ENCODE results near the gene GRPEL2. TPM values are rescaled to one million over a fixed set of nuclear protein-coding genes. Genes with fewer than 3 reads are reported as not detected.
A peak's percentile ranks its signal among the peaks of the same experiment; 100 is the strongest.

GRPEL2 gene
- total RNA-seq, 1 donor from 2014 or later, result 11.6 TPM

GRCh38 chr5:149345892-149346222, 558 bp downstream of the GRPEL2 start:
- ATAC-seq, result no peak
- intact Hi-C loops (cut with DNase I), result loop anchor here (5.0 kb wide), 1 partner anchor 44 kb away; no protein-coding TSS in a partner anchor
- no peak for DNase-seq (ENCODE audit: missing footprints)

- DNase-seq (ENCODE audit: missing footprints), result no peak
- intact Hi-C loops (cut with DNase I), result loop anchor here (5.0 kb wide), 1 partner anchor 46 kb away; no protein-coding TSS in a partner anchor
- ATAC-seq, result no peak
Measured at GRCh38 chr5:149348518-149348917, 3.2 kb downstream of the GRPEL2 start.

- no peak for ATAC-seq
Measured at GRCh38 chr5:149349382-149349781, 4.1 kb downstream of the GRPEL2 start.

GRCh38 chr5:149352169-149352568, 6.9 kb downstream of the GRPEL2 start:
- intact Hi-C loops (cut with DNase I), result no loop called here
- DNase-seq (ENCODE audit: missing footprints), result no peak
- peak; percentile 45 for ATAC-seq

More at GRCh38 chr5:149349382-149349781, 4.1 kb downstream of the GRPEL2 start:
- intact Hi-C loops (cut with DNase I), result loop anchor here (5.0 kb wide), 1 partner anchor 47 kb away; no protein-coding TSS in a partner anchor
- DNase-seq (ENCODE audit: missing footprints), result no peak

GRCh38 chr5:149353911-149354310, 8.6 kb downstream of the GRPEL2 start:
- DNase-seq (ENCODE audit: missing footprints) (no peak), ATAC-seq (no peak)
- intact Hi-C loops (cut with DNase I), result no loop called here

GRCh38 chr5:149355688-149356087, 10.4 kb downstream of the GRPEL2 start:
- intact Hi-C loops (cut with DNase I), result no loop called here
- ATAC-seq, result no peak
- DNase-seq (ENCODE audit: missing footprints), result no peak

- intact Hi-C loops (cut with DNase I), result no loop called here
- no peak for ATAC-seq
- no peak for DNase-seq (ENCODE audit: missing footprints)
Measured at GRCh38 chr5:149356391-149356790, 11.1 kb downstream of the GRPEL2 start.

- ATAC-seq (peak; percentile 99), DNase-seq (ENCODE audit: missing footprints) (peak; percentile 99)
- intact Hi-C loops (cut with DNase I), result no loop called here
Measured at GRCh38 chr5:149357370-149358293, 12.3 kb downstream of the GRPEL2 start, which contains the start of gene PCYOX1L. Gene PCYOX1L (plus strand): TSS chr5:149358046. CDS start chr5:149358069, 23 bp downstream.

- DNase-seq (ENCODE audit: missing footprints) (peak; percentile 75), ATAC-seq (peak; percentile 49)
- intact Hi-C loops (cut with DNase I), result no loop called here
Measured at GRCh38 chr5:149358294-149358651, 13.0 kb downstream of the GRPEL2 start.

- DNase-seq (ENCODE audit: missing footprints), result no peak
- ATAC-seq, result no peak
- intact Hi-C loops (cut with DNase I), result no loop called here
Measured at GRCh38 chr5:149358868-149359495, 13.7 kb downstream of the GRPEL2 start.

GRCh38 chr5:149360272-149360671, 15.0 kb downstream of the GRPEL2 start:
- intact Hi-C loops (cut with DNase I), result no loop called here
- DNase-seq (ENCODE audit: missing footprints), result no peak
- no peak for ATAC-seq

GRCh38 chr5:149362541-149362940, 17.2 kb downstream of the GRPEL2 start:
- no peak for ATAC-seq
- intact Hi-C loops (cut with DNase I), result no loop called here

GRCh38 chr5:149363358-149363757, 18.1 kb downstream of the GRPEL2 start:
- intact Hi-C loops (cut with DNase I), result no loop called here

More at GRCh38 chr5:149362541-149362940, 17.2 kb downstream of the GRPEL2 start:
- no peak for DNase-seq (ENCODE audit: missing footprints)

GRCh38 chr5:149363936-149364335, 18.6 kb downstream of the GRPEL2 start:
- intact Hi-C loops (cut with DNase I), result no loop called here
- no peak for DNase-seq (ENCODE audit: missing footprints)
- no peak for ATAC-seq

More at GRCh38 chr5:149363358-149363757, 18.1 kb downstream of the GRPEL2 start:
- DNase-seq (ENCODE audit: missing footprints), result no peak
- ATAC-seq, result no peak

GRCh38 chr5:149364719-149365118, 19.4 kb downstream of the GRPEL2 start:
- intact Hi-C loops (cut with DNase I), result loop anchor here (5.0 kb wide), 1 partner anchor 47 kb away; no protein-coding TSS in a partner anchor
- no peak for DNase-seq (ENCODE audit: missing footprints)
- ATAC-seq, result no peak

- ATAC-seq (no peak), DNase-seq (ENCODE audit: missing footprints) (no peak)
- intact Hi-C loops (cut with DNase I), result loop anchor here (5.0 kb wide), 1 partner anchor 48 kb away; no protein-coding TSS in a partner anchor
Measured at GRCh38 chr5:149365418-149365817, 20.1 kb downstream of the GRPEL2 start.

- intact Hi-C loops (cut with DNase I), result loop anchor here (5.0 kb wide), 1 partner anchor 49 kb away; no protein-coding TSS in a partner anchor
- no peak for DNase-seq (ENCODE audit: missing footprints)
Measured at GRCh38 chr5:149366169-149366729, 20.9 kb downstream of the GRPEL2 start.

GRCh38 chr5:149367249-149367971, 22.1 kb downstream of the GRPEL2 start:
- peak; percentile 48 for ATAC-seq
- no peak for DNase-seq (ENCODE audit: missing footprints)
- intact Hi-C loops (cut with DNase I), result loop anchor here (5.0 kb wide), 1 partner anchor 50 kb away; no protein-coding TSS in a partner anchor

More at GRCh38 chr5:149366169-149366729, 20.9 kb downstream of the GRPEL2 start:
- ATAC-seq, result no peak
